ENCODE results near the gene TGM3. TPM values are rescaled to one million over a fixed set of nuclear protein-coding genes. Genes with fewer than 3 reads are reported as not detected.

Gene TGM3
- total and polyA plus RNA-seq, 11 donors: 0.04 TPM; not detected in 10

- intact Hi-C loops (cut with DNase I): no loop called here
Measured at GRCh38 chr20:2385026-2385425, 89.2 kb downstream of the TGM3 start.

GRCh38 chr20:2385496-2385895, 89.7 kb downstream of the TGM3 start:
- Histone ChIP-seq H3K36me3 (no peaks in the 10 kb centered on the region), H3K4me1 (no peaks in the 10 kb centered on the region), H3K27ac (no peak overlapping the region), H3K27me3 (peaks cover 0 to 18% (median 0%) of the 10 kb centered on the region in 9 donors), H3K4me3 (no peak overlapping the region), H3K9me3 (peaks cover 0 to 21% (median 7%) of the 10 kb centered on the region in 12 donors)
- DNase-seq (no peak), ATAC-seq (no peak)
- intact Hi-C loops (cut with DNase I): no loop called here
- 46 to 59% (median 54%) methylated on average over 6 of the region's 6 CpGs for WGBS, 4 donors
- TF ChIP-seq CTCF (IDR thresholded peaks at IDR 0.05): no peak
- no peak for TF ChIP-seq POLR2A (IDR thresholded peaks at IDR 0.05)

More at GRCh38 chr20:2385026-2385425, 89.2 kb downstream of the TGM3 start:
- no peak overlapping the region for H3K4me3 ChIP-seq
- no peaks in the 10 kb centered on the region for H3K4me1 ChIP-seq
- no peak overlapping the region for H3K27ac ChIP-seq
- no peaks in the 10 kb centered on the region for H3K36me3 ChIP-seq
- peaks cover 0 to 18% (median 0%) of the 10 kb centered on the region in 9 donors for H3K27me3 ChIP-seq
- H3K9me3 ChIP-seq: peaks cover 0 to 21% (median 7%) of the 10 kb centered on the region in 12 donors
- TF ChIP-seq POLR2A (IDR thresholded peaks at IDR 0.05) (no peak), CTCF (IDR thresholded peaks at IDR 0.05) (no peak)
- ATAC-seq (no peak), DNase-seq (no peak)
- 43 to 54% (median 47%) methylated on average over 5 of the region's 5 CpGs for WGBS, 4 donors

GRCh38 chr20:2386516-2387179, 90.8 kb downstream of the TGM3 start:
- intact Hi-C loops (cut with DNase I): no loop called here
- no peak overlapping the region for H3K4me3 ChIP-seq
- WGBS, 4 donors: 48 to 68% (median 50%) methylated on average over 2 to 5 of the region's 5 CpGs

GRCh38 chr20:2387180-2387577, 91.4 kb downstream of the TGM3 start:
- no peaks in the 10 kb centered on the region for H3K4me1 ChIP-seq
- intact Hi-C loops (cut with DNase I): no loop called here
- peaks cover 0 to 18% (median 0%) of the 10 kb centered on the region in 9 donors for H3K27me3 ChIP-seq
- no peak for DNase-seq
- WGBS, 4 donors: 37 to 52% (median 41%) methylated on average over 2 of the region's 2 CpGs
- TF ChIP-seq CTCF (IDR thresholded peaks at IDR 0.05) (peak in 4 of 12 donors; percentile 8 to 32 (median 16)), POLR2A (IDR thresholded peaks at IDR 0.05) (no peak)
- peaks cover 0 to 21% (median 7%) of the 10 kb centered on the region in 12 donors for H3K9me3 ChIP-seq
- no peak for ATAC-seq
- no peaks in the 10 kb centered on the region for H3K36me3 ChIP-seq
- no peak overlapping the region for H3K4me3 ChIP-seq
- no peak overlapping the region for H3K27ac ChIP-seq

More at GRCh38 chr20:2386516-2387179, 90.8 kb downstream of the TGM3 start:
- Histone ChIP-seq H3K27me3 (peaks cover 0 to 18% (median 0%) of the 10 kb centered on the region in 9 donors), H3K9me3 (peaks cover 0 to 21% (median 7%) of the 10 kb centered on the region in 12 donors), H3K4me1 (no peaks in the 10 kb centered on the region), H3K27ac (no peak overlapping the region), H3K36me3 (no peaks in the 10 kb centered on the region)
- DNase-seq (no peak), ATAC-seq (no peak)
- no peak for TF ChIP-seq POLR2A (IDR thresholded peaks at IDR 0.05)
- TF ChIP-seq CTCF (IDR thresholded peaks at IDR 0.05): no peak
